GM18909 (cell line): ENCODE measurements around the gene ZDHHC11B.
"Not testable (repeated sequence)": the region's sequence is repeated elsewhere in the genome, so short reads cannot be mapped to it uniquely, and the experiment has no call there.

ENCODE experiments used
- ATAC-seq: cut with Tn5 transposase; IDR thresholded peaks from one replicate; pipeline ENCODE4 v1.9.1; 2021; ENCODE audit warnings: mild to moderate bottlenecking; ENCODE audit not compliant: unreplicated experiment, poor library complexity

The ZDHHC11B gene

GRCh38 chr5:756865-757345 lies 27.6 kb downstream of the ZDHHC11B start:
- ATAC-seq: no peak

GRCh38 chr5:756171-756570 lies 28.4 kb downstream of the ZDHHC11B start:
- ATAC-seq: no peak

GRCh38 chr5:754143-754632 lies 30.3 kb downstream of the ZDHHC11B start:
- ATAC-seq: not testable (repeated sequence)

GRCh38 chr5:753567-754142 lies 30.9 kb downstream of the ZDHHC11B start:
- not testable (repeated sequence) for ATAC-seq

- ATAC-seq: not testable (repeated sequence)
Observed at GRCh38 chr5:752532-753115, 31.9 kb downstream of the ZDHHC11B start.

- not testable (repeated sequence) for ATAC-seq
Observed at GRCh38 chr5:751992-752391, 32.5 kb downstream of the ZDHHC11B start.

GRCh38 chr5:751496-751895 lies 33.0 kb downstream of the ZDHHC11B start:
- no peak for ATAC-seq

GRCh38 chr5:750226-750625 lies 34.3 kb downstream of the ZDHHC11B start:
- not testable (repeated sequence) for ATAC-seq

GRCh38 chr5:749101-749670 lies 35.3 kb downstream of the ZDHHC11B start:
- no peak for ATAC-seq

GRCh38 chr5:748011-748980 lies 36.2 kb downstream of the ZDHHC11B start:
- ATAC-seq: not testable (repeated sequence)

- not testable (repeated sequence) for ATAC-seq
Observed at GRCh38 chr5:747303-747844, 37.2 kb downstream of the ZDHHC11B start.

- no peak for ATAC-seq
Observed at GRCh38 chr5:746258-746761, 38.2 kb downstream of the ZDHHC11B start.

GRCh38 chr5:745272-746142 lies 39.0 kb downstream of the ZDHHC11B start:
- not testable (repeated sequence) for ATAC-seq

- ATAC-seq: not testable (repeated sequence)
Observed at GRCh38 chr5:743696-744404, 40.7 kb downstream of the ZDHHC11B start.

GRCh38 chr5:742276-742675 lies 42.3 kb downstream of the ZDHHC11B start:
- ATAC-seq: not testable (repeated sequence)

GRCh38 chr5:734145-734544 lies 50.4 kb downstream of the ZDHHC11B start:
- ATAC-seq: not testable (repeated sequence)

- not testable (repeated sequence) for ATAC-seq
Observed at GRCh38 chr5:732754-733454, 51.6 kb downstream of the ZDHHC11B start.

- ATAC-seq: not testable (repeated sequence)
Observed at GRCh38 chr5:729225-729624, 55.3 kb downstream of the ZDHHC11B start.
